Measurements from ENCODE around the gene RPUSD1.

RPUSD1 gene

DNA sequence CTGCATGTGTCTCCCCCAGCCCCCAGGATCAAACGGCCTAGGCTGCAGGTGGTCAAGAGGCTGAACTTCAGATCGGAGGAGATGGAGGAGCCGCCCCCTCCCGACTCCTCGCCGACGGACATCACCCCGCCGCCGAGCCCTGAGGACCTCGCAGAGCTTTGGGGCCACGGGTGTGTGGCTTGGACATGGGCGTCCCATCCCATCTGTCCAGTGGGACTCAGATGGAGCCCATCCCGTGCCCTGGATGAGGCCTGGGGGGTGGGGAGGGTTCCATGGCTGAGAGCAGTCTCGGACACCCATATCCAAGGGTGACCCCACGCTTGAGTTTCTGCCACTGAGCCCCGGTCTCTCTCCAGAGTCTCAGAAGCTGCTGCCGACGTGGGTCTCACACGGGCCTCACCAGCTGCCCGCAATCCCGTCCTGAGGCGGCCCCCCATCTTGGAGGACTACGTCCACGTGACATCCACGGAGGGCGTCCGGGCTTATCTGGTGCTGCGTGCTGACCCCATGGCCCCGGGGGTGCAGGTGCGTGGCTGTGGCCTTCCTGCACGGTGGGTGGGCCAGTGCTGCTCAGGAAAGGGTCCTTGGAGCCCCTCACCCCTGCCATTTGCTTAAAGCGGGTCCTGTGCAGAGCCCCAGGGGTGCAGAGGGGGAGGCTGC is 1.1 kb upstream of the RPUSD1 start:
- DNase-seq (ENCODE audit: low read depth) = no peak
- H3K4me3 ChIP-seq (ENCODE audit: low read depth, low read length) = peak overlapping the region; percentile 85
- TF ChIP-seq CTCF (conservative IDR thresholded peaks at IDR 0.05; ENCODE audit: low read depth, low read length) = no peak

DNA sequence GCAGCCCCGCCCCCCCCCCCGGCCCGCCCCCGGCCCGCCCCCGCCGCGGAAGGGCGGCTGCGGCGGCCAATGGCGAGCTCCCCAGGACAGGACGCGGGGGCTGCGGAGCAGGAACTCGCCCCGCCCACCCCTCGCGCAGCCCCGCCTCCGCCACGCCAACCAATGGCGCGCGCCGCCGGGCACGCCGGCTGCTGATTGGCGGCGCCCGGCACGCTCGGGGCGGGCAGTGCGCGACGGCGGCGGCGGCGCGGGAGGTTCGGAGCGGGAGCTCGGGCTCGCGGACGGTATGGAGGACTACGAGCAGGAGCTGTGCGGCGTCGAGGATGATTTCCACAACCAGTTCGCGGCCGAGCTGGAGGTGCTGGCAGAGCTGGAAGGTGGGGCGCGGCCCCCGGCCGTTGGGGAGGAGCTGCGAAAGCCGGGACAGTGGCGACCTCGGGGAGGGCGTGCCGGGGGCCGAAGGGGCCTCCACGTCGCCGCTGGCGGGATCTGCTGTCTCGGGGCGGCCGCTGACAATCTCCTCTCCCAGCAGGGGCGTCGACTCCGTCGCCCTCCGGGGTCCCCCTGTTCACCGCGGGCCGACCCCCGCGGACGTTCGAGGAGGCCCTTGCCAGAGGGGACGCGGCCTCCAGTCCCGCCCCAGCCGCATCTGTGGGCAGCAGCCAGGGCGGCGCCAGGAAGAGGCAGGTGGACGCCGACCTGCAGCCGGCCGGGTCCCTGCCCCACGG is 382 bp upstream of the RPUSD1 start, which contains the start of gene CHTF18:
CHTF18 (plus strand) TSS at position 222 of the 728 bp plus-strand sequence; CDS start at position 287, 65 bp downstream.
- peak; percentile 93 for DNase-seq (ENCODE audit: low read depth)
- no peak for TF ChIP-seq CTCF (conservative IDR thresholded peaks at IDR 0.05; ENCODE audit: low read depth, low read length)
- H3K4me3 ChIP-seq (ENCODE audit: low read depth, low read length) = peak within 1 kb of the TSS; percentile 86

- H3K4me3 ChIP-seq (ENCODE audit: low read depth, low read length) = peak overlapping the region; percentile 86
- TF ChIP-seq CTCF (conservative IDR thresholded peaks at IDR 0.05; ENCODE audit: low read depth, low read length) = no peak
- DNase-seq (ENCODE audit: low read depth) = no peak
Observed at GRCh38 chr16:787321-787966, 737 bp downstream of the RPUSD1 start.

DNA sequence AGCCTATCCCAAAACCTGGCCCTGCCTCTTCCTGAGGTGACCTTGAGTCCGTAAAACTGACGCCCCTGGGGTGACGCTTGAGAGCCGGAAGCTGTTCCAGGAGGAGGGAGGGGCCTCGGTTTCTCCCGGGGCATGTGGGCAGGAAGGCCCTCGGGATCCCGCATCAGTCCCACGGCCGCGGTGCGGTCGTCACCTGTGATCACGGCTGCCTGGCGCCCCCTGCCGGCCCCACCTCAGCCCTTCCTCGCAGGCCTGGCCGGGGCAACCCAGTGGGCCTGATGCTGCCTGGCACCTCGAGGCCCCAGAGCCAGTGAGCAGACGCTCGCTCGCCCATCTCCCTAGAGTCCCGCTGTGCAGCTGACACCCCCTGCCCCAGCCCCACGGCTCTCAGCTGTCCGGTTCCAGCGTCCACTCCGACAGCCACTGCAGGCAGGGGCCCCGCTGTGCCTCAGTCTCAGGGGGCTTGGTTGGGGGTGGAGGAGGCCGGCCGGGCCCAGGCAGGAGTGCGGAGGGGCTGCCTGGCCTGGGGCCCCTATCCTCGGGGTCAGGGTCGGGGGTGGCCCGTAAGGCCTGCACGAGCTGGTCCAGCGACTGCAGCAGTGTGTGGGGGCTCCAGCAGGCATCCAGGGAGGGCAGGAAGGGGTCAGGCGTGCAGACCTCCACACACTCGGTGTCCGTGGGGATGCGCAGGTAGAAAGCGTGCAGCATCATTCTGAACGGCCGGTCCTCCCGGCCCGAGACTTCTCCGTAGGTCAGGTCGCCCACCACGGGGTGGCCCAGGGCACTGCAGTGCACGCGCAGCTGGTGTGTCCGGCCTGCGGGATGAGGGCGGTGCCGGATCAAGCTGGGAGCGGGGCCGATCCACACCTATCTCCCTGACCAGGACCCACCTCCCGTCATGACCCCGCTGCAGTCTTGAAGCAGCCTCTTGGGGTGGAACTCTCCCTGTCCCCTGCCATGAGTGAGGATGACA is 2.3 kb downstream of the RPUSD1 start:
- no peak overlapping the region for H3K4me3 ChIP-seq (ENCODE audit: low read depth, low read length)
- peak; percentile 73 for TF ChIP-seq CTCF (conservative IDR thresholded peaks at IDR 0.05; ENCODE audit: low read depth, low read length)
- peak; percentile 57 for DNase-seq (ENCODE audit: low read depth)

GRCh38 chr16:784431-784830 is 3.8 kb downstream of the RPUSD1 start:
- no peak for TF ChIP-seq CTCF (conservative IDR thresholded peaks at IDR 0.05; ENCODE audit: low read depth, low read length)
- no peak overlapping the region for H3K4me3 ChIP-seq (ENCODE audit: low read depth, low read length)
- no peak for DNase-seq (ENCODE audit: low read depth)

GRCh38 chr16:783404-784161 is 4.6 kb downstream of the RPUSD1 start:
- no peak for DNase-seq (ENCODE audit: low read depth)
- no peak overlapping the region for H3K4me3 ChIP-seq (ENCODE audit: low read depth, low read length)
- TF ChIP-seq CTCF (conservative IDR thresholded peaks at IDR 0.05; ENCODE audit: low read depth, low read length) = no peak
